Stimulated activated CD4-positive, alpha-beta T cell treated with anti-CD3 and anti-CD28 coated beads, Interleukin-2, amount 100 ng/mL, for 4 hours (primary cell): ENCODE data around the gene DDHD1.
"Not testable (repeated sequence)": the region's sequence is repeated elsewhere in the genome, so short reads cannot be mapped to it uniquely, and the experiment has no call there.

Source experiments
- DNase-seq: peaks from one replicate; pipeline ENCODE4 v3.0.0-alpha.2; 2020; ENCODE audit warnings: low read depth

The DDHD1 gene

GRCh38 chr14:53152887-53153701 is at the start of gene DDHD1:
Gene DDHD1, minus strand, starts transcription at chr14:53153323. Its CDS starts 225 bp downstream, at chr14:53153098.
- peak; percentile 75 for DNase-seq

GRCh38 chr14:53195949-53196348 is 42.8 kb upstream of the DDHD1 start:
- DNase-seq, result no peak

DNA sequence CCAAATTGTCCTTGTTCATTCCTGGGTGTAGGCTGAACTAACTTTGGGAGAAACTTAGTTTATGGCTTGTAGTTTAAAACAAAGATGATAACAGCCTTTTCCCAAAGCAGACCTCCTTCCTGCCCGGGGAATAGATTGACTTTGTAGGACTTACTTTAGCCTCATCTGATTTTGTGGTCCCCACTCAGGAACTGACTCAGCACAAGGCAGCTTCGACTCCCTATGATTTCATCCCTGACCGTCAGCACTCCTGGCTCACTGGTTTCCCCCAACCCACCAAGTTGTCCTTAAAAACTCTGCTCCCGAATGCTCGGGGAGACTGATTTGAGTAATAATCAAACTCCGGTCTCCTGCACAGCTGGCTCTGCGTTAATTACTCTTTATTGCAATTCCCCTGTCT is 40.1 kb upstream of the DDHD1 start:
- no peak for DNase-seq

DNA sequence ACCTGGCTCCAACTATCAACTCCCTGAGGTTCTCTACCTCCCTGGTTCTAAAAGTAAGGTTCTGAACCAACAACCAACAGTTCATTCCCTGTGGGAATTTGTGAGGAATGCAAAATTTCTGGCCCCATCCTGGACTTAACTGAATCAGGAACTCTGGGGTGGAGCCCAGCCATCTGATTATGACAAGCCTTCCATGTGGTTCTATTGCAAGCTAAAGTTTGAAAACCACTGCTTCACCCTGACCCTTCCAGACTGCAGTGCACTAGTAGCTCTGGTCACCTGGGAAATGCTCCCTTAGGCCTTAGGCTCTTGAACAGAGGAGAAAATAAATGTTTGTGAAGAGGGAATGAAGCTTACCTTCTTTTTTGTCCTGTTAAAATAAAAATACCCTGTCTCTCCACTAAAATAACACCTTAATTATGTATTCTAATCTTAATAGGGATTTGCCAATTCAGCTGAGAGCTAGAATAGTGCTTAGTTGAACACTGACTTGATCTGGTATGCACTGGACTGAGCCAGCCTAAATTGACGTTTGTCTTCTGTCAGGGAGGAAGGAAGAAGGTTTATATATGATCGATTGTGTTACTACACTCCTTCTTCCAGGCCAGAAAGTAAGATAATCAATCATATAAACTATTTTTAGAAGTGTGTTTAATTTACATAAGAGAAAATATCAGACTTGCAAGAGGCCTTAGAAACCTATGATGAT is 39.1 kb upstream of the DDHD1 start:
- no peak for DNase-seq

DNA sequence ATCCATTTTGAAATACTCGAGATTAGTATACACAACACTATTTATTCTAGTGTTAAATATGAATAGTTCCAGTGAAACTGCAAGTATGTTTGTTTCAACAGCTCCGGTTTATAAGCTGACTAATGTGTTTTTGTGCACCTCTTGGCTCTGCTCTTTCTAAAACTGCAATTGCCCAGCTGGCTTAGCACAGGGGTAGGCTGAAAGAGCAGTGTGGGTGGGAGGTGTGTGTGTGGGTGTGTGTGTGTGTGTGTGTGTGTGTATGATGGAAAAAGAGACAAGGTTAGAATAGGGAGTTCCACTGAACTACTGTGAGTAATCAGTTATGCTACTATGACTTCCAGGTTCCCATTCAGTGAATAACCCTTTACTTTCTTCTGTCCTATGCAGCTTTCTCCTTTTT is 37.8 kb upstream of the DDHD1 start:
- peak; percentile 43 for DNase-seq

DNA sequence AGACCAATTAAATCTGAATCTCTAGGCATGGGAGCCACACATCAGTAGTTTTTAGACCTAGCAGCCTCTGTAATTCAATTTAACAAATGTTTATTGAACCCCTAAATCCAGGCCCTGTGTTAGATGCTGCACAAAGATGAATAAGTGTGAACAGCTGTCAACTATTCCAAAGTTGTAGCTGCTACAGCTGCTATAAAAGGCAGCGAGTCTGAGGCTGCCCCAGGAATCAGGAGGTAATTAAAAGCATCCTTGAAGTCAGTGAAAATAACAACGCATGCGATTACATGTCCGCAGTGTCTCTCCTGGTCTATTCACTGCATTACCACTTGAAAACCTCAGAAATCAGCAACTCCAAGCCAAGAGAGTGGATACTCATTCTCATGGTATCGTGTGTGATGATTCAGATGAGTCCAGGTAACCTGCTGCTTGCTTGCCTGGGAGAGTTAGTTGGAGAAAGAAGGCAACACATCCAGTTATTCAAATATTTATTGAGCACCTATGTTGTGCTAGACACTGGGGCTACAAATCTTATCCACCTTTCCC is 34.9 kb upstream of the DDHD1 start:
- no peak for DNase-seq

GRCh38 chr14:53186532-53186931 is 33.4 kb upstream of the DDHD1 start:
- no peak for DNase-seq

- DNase-seq, result no peak
Measured at GRCh38 chr14:53183611-53184010, 30.5 kb upstream of the DDHD1 start.

DNA sequence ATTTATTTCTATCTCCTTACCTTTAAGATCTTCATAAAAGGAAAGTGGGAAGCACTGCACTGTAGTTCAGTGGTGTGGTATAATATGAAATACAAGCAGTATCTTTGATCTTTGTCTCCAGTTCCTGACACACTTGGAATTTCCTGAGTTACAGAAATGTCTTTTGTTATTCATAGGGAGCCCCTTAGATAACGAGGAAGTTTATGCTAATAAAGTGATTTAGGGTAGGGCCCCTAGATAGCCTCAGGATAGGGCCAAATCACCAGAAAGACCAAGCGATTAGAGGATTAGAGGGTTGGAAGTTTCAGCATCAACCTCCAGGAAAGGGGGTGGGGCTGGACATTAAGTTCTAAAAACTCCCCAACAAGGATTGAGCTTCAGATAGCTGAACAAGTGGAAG is 29.9 kb upstream of the DDHD1 start:
- DNase-seq, result no peak

DNA sequence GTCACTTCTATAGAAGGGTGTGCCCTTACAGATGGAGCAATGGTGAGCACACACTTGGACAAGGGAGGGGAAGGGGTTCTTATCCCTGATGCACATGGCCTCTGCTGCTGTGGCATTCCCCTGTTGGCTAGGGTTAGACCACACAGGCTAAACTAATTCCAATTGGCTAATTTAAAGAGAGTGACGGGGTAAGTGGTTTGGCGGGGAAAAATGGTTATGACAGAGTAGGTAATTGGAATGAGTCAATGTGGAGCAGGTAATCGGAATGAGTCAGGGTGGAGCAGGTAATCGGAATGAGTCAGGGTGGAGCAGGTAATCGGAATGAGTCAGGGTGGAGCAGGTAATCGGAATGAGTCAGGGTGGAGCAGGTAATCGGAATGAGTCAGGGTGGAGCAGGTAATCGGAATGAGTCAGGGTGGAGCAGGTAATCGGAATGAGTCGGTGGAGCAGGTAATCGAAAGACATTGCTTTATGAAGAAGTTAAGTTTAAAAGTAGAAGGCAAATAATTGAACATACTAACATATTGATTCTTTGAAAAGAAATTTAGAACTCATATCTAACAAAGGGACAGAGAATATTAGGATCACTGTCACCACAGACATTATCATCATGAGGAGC is 28.4 kb upstream of the DDHD1 start:
- not testable (repeated sequence) for DNase-seq

- DNase-seq, result peak; percentile 41
Measured at GRCh38 chr14:53180272-53181221, 27.4 kb upstream of the DDHD1 start.

- DNase-seq, result not testable (repeated sequence)
Measured at GRCh38 chr14:53179486-53180005, 26.4 kb upstream of the DDHD1 start.

DNA sequence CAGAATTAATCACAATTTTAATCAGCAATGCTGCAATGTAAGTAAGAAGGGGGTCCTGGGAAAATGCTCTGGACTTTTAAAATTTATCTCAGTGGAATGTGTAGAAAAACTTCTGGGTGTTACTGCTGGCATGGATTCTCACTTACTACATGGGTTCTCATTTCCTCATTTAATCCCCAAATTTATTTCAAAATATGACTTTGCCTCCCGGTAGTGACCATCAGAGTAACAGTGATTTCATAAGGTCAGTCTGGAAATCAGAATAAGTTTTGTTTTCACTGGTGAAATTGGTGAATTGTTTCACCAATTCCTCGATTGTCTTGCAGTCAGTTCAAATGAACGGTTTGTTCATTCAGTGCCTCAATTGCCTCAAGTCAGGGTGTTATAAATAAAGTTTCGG is 22.3 kb upstream of the DDHD1 start:
- no peak for DNase-seq

DNA sequence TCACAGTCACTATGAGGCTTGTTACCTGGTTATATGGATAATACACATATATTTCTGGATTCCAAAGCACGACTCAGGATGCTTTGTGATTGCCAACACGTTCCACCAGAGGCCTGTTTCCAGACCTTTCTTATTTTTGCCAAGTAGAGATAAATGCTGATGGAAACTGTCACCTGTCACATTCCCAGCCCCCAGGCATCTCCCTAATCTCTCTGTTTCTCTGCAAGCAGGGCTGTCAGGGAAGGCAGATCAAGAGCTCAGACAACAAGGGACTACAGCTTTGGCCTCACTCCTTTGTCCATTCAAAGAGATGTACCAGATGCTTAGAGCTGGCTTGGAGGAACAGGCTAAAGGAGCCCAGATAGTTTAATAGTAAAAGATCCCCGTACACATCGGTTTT is 21.8 kb upstream of the DDHD1 start:
- no peak for DNase-seq

DNA sequence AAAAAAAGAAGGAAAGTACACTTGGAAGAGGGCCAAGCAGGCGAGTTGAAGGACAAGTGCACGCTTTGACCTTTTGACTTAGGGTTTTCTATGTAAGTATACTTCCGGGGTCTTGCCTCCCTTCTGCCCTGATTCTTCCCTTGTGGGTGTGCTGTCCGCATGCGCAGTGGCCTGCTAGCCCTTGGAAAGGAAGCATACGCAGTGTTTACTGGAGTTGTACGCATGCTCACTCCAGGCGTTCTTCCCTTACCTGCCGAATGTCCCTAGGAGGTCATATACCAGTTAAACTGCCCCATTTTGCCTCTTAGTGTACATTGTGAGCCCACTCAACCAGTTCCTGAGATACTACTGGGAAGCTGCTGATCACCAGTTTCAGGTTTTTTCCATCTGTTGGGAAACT is 15.7 kb upstream of the DDHD1 start:
- DNase-seq, result no peak

DNA sequence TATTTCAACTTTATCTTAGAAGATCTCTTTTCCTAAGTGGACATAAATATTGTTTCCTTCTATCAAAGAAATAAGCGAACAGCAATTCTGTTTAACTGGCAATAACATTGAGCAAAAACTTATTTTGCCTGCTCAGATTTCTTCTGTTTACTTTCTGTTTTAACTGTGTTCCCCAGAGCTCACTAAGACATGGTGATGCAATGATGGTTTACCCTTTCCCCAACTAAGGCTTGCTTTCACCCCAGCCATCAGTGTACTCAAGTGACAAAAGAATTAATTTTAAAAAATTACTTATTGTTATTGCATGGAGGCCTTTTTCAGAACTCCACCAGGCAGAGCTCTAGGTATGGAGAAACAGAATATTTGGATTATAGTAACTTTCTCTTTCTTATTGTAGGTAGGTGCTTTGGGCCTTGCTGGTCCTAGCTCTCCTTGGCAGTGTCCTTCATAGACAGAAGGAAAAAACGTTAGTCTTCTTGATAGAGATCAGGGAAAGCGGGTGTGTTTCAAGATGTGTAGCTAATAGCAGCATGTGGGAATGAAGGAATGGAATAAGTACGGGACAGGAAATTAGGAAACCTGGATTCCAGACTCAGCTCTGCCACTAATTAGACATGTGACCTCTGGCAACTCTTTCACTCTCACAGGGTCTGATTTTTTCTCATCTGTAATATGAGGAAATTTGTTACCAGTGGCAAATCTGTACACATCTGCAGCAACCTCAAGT is 14.6 kb upstream of the DDHD1 start:
- no peak for DNase-seq

DNA sequence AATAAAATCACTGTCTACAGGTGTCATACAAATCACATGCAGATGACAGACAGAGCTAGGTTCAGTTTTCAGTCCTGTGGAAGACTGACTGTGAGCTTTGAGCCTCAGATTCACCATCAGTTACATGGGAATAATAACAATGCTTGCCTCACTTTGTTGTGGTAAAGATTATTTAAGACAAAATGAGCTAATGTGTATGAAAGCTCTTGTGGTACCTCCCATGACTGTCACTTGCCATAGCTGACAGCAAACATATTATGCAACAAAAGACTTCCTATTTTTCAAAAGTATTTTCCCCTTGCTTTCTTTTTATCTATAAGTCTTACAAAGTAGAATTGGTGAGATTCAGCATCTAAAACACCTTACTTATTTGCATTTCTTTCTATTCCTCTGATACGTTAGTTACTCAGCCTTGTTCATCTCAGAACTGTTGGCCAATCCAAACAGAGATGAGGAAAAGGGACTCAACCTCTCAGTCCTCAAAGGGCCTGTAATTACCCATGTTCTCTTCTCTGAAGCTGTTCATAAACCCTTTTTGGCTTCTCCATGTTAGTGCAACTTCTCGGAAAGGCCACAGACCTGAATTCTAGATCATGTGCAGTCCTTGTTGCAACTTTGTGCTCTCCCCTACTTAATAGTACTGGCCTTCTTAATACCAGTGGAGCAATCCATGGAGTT is 8.8 kb upstream of the DDHD1 start:
- no peak for DNase-seq

- DNase-seq, result no peak
Measured at GRCh38 chr14:53156238-53156637, 3.1 kb upstream of the DDHD1 start.

DNA sequence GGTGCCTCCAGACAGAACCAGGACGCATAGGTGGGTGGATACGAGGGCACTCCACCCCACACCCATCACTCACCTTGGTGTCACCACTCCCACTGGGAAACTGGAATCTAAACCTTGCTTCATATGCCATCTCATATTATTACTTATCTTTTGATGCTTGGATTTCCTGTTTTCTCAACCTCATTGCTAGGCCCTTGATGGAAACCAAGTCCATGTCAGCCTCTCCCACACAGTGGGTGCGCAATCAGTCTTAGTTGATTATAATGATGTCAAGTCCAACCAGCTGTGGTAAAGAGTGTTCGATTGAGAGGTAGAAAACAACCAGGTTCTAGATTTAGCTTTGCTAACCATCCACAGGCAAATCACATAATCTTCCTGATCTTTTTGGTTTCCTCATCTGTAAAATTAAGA is 584 bp upstream of the DDHD1 start:
- no peak for DNase-seq
